Loucy (cell line): ENCODE data around the gene CACNA2D3.

Source experiments
- EZH2phosphoT487 ChIP-seq: fragments of 200-600 bp; IDR thresholded peaks from 2 replicates; pipeline ENCODE4 v1.6.1; 2018; ENCODE audit warnings: antibody characterized with exemption, mild to moderate bottlenecking, moderate library complexity, borderline replicate concordance
- TF ChIP-seq, protein P1 (sequence below): fragments of 200-600 bp; sonication (generic); conservative IDR thresholded peaks from 2 replicates; pipeline ENCODE4 v1.5.1; 2014; ENCODE audit warnings: mild to moderate bottlenecking, antibody characterized with exemption, low read length

DNA sequence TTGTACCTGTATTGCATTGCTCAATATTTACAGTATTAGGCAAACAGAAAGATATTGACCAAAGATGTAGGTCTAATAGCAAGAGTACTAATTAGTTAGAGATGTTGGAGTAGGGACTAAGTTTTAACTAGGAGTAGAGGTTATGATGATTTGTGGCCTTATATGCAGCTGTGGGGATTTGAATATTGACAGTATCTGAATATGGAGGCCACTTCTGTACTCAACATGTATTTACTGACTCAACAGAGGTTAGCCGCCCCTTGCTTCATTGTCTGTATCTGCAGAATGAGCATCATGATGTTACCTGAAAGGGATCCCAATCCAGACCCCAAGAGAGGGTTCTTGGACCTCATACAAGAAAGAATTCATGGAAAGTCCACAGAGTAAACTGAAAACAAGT lies 855.1 kb downstream of the CACNA2D3 start:
- TF ChIP-seq EZH2phosphoT487, result no peak
- TF ChIP-seq, protein P1, sequence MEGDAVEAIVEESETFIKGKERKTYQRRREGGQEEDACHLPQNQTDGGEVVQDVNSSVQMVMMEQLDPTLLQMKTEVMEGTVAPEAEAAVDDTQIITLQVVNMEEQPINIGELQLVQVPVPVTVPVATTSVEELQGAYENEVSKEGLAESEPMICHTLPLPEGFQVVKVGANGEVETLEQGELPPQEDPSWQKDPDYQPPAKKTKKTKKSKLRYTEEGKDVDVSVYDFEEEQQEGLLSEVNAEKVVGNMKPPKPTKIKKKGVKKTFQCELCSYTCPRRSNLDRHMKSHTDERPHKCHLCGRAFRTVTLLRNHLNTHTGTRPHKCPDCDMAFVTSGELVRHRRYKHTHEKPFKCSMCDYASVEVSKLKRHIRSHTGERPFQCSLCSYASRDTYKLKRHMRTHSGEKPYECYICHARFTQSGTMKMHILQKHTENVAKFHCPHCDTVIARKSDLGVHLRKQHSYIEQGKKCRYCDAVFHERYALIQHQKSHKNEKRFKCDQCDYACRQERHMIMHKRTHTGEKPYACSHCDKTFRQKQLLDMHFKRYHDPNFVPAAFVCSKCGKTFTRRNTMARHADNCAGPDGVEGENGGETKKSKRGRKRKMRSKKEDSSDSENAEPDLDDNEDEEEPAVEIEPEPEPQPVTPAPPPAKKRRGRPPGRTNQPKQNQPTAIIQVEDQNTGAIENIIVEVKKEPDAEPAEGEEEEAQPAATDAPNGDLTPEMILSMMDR, result no peak
